GM21576 (cell line): Measurements from ENCODE around the gene C12orf60.

ENCODE experiments used
- ATAC-seq: cut with Tn5 transposase; IDR thresholded peaks from one replicate; pipeline ENCODE4 v1.9.1; 2021; ENCODE audit warnings: mild to moderate bottlenecking, moderate library complexity; ENCODE audit not compliant: unreplicated experiment

Gene C12orf60

DNA sequence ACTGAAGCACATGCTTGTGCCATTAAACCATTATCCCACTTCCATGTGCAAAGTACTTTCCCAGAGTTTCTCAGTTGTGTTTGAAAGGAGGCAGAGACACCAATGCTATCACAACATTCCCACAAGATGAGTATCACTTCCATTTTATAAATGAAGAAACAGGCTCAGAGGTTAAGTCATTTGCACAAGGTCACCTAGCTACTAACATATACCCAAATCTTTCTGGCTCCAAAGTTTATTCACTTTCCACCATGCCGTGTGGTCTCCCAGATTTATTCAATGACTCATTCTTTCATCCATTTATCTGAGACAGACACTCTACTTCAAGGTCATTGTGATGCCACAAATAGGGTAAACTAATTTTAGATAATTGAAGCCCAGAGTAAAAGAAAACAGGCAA, 30.5 kb downstream of the C12orf60 start:
- no peak for ATAC-seq

GRCh38 chr12:14834509-14834908, 31.0 kb downstream of the C12orf60 start:
- ATAC-seq = no peak

- no peak for ATAC-seq
These were observed 33.1 kb downstream of the C12orf60 start for GRCh38 chr12:14836336-14837210.

- no peak for ATAC-seq
These were observed 35.8 kb downstream of the C12orf60 start for GRCh38 chr12:14839262-14839661.

GRCh38 chr12:14840616-14841015, 37.1 kb downstream of the C12orf60 start:
- no peak for ATAC-seq

DNA sequence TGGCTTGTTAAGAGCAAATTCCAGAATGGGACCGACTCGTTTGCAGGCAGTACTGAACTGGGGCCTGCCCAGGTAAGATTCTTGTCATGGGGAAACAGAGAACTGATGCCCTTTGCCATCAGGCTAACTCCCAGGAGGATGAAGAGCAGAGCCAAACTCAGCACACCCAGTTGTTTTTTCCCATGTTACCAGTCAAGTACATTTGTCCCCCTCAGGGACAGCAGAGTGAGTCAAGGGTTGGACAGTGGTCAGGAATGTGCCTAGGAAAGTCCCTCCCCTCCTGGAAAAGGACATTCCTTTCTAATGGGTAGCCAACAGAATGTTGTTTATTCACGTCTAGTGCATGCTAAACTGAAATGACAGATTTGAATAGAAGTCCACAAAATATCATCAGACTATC, 38.3 kb downstream of the C12orf60 start:
- no peak for ATAC-seq

DNA sequence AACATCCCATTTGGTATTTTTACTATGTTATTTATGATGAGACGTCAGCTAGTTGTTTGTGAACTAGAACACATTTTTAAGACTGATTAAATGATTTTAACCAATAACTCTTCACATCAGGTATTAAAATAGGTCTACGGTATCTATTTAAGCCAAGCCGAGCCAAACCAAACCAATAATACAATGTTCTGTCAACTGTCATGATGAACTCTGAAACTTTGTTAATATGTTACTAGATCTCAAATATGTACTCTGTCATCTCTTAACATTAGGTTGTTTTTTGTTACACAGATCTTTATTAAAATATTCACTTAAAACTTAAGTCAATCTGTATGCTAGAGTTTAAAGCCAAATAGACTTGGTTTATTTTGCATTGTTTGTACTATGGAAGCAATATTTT, 38.8 kb downstream of the C12orf60 start:
- no peak for ATAC-seq

DNA sequence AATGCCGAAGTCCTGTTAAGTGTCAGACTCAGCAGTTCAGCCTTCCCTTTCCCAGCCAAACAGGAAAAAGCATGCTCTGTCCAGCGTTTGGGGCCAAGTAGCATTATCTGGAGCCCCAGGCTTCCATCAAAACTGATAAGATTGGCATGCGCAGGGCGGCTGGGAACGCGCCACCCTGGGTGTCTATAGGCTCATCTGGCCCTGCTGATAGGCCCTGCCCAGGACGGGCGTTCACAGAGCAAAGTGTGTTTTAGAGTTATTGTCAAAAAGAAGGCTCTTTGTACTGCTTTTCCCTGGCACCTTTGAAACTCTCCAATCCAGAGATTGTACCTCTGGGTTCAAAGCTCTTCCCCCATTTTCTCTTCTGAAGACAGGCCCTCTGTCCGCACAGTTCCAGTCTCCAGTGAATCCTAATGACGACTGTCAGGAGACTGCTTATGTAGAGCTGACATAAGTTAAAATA, 40.0 kb downstream of the C12orf60 start, which contains the start of gene ART4:
Gene ART4, minus strand, starts transcription at position 102 of the 463 bp plus-strand sequence. CDS start 413 bp downstream, outside the sequence.
- ATAC-seq = no peak

GRCh38 chr12:14844401-14844800, 40.9 kb downstream of the C12orf60 start:
- ATAC-seq = no peak

DNA sequence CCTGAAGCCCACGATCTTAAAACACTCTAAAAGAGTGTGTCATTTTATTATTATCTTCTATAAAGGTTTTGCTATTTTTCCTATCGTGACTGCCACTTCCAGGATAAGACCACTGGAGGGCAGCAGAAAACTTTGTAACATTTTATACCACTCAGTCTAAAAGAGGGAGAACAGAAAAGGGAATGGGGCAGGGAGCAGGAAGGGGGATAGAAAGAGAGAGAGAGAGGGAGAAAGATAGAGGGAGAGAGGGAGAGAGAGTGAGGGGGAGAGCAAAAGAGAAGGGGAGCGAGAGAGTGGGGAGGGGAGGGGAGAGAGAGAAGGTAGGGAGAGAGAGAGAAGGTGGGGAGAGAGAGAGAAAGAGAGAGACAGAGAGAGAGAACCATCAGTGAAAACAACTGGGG, 41.9 kb downstream of the C12orf60 start:
- no peak for ATAC-seq

DNA sequence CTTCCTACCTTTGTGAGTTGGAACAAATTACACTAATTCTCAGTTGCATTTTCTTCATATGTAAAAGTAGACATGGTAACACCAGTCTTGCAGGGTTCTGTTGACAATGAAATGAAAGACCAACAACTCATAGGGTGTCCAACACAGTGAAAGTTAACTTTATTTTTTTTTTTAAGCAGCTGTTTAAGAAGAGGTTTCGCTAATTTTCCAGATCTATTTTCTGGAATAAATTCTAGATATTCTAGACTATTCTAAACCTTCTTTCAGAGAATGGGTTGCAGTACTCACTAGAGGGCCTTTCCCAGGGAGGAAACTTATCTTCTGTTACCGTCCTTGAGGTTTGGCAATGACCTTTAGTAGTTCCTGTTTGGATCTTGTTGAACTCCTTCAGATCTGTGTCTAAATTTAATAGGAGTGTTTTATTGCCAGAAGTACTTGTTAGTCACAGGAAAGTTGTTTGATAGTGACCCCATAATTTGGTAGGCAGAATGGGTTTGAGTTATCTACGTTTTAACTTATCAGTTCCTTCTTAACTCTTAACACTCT, 42.6 kb downstream of the C12orf60 start:
- no peak for ATAC-seq

DNA sequence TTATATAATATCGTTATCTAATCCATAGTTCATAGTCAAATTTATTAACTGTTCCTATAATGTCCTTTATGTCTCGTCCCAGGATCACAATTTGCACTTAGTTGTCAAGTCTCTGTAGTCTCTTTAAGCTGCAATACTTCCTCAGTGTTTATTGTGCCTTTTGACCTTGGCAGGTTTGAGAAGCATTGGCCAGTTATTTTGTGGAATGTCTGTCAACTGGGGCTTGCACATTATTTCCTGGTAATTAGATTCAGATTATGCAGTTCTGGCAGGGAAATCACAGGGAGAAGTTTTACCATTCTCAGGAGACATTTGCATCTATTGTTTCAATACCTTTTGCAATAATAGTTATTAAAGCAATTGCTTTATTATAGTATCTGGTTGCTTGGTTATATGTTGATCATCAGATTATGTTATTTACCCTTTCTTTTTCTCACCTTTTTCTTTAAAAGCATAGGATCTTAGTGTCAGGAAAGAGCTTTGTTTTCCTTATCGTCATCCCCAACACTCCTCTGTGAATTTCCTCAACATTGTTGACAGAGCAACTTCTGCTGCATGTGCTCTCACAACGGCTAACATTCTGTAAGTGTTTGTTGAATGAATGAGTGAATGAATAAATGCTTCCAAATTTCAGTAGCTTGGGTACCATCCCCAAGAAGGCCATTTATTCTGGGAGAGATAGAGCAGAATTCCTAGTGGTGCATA, 43.6 kb downstream of the C12orf60 start:
- ATAC-seq = no peak

- ATAC-seq = no peak
These were observed 46.2 kb downstream of the C12orf60 start for GRCh38 chr12:14849661-14850060.

DNA sequence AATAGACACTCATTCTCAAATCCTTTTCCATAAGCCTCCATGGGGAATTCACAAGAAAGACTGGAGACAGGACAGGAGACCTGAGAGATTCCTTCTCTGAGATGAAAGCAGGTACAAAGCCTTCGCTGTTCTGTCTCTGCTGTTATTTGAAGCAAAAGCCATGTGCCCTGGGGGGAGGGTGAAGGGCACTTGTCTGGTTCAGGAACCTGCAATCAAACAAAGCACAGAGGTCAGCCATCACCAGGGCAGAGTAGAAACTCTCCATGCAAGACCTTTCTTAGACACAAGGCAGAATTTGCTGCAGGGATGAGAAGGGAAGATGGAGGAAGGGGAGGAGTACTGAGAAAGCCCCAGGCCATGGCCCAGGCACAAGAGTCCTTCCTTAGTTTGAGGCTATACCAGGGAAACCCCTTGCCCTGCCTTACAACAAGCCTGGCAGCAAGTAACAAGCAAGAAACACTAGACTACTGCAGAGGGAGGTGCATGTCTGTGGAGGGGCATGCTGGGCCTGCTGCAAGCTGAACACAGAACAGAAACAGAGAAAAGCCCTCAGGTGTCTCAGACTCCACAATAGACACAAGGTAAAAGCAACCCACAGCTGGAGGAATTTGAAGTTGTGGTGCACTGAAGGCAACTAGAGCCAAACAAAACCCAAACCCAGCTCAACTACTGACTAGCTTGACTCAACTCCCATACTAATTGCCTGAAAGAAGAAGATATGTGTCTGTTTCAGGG, 47.6 kb downstream of the C12orf60 start:
- ATAC-seq = peak; percentile 65

DNA sequence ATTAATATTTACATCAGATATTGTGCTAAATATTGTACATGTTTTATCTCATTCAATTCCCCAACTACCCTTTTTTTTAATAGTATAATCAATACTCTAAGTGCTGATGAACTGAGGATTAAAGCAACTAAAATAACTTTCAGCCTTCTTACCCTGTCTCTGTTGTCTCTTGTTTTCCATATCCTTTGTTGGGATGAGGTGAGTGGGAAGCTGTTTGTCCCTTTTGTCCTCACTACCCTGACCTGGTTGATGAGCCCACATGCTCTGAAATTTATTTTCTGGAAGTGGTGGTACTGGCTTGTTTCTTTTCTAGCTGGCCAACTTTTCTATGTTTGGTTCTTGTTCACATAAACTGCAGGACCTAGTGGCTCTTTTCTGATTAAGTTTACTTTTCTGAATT, 49.4 kb downstream of the C12orf60 start:
- no peak for ATAC-seq

DNA sequence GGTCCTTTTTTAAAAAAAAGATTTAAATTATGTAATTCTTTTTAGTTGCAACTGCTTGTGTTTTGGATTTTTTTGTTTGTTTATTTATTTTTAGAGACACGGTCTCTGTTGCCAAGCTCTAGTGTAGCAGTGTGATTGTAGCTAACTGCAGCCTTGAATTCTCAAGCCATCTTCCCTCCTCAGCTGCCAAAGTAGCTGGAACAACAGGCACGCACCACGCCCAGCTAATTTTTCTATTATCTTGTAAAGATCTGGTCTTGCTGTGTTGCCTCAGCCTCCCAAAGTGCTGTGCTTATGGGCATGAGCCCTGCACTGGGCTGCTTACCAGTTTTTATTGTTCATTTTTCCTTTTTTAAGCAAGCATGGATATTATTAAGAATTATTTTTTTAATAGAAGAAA, 50.5 kb downstream of the C12orf60 start:
- no peak for ATAC-seq

GRCh38 chr12:14854586-14855183, 51.2 kb downstream of the C12orf60 start:
- ATAC-seq = no peak

DNA sequence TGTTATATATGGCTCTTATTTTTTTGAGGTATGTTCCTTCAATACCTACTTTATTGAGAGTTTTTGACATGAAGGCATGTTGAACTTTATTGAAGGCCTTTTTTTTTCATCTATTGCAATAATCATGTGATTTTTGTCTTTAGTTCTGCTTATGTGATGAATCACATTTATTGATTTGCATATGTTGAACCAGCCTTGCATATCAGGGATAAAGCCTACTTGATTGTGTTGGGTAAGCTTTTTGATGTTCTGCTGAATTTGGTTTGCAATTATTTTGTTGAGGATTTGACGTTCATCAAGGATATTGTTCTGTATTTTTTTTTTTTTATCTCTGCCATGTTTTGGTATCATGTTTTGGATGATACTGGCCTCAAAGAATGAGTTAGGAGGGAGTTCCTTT, 55.0 kb downstream of the C12orf60 start:
- no peak for ATAC-seq

DNA sequence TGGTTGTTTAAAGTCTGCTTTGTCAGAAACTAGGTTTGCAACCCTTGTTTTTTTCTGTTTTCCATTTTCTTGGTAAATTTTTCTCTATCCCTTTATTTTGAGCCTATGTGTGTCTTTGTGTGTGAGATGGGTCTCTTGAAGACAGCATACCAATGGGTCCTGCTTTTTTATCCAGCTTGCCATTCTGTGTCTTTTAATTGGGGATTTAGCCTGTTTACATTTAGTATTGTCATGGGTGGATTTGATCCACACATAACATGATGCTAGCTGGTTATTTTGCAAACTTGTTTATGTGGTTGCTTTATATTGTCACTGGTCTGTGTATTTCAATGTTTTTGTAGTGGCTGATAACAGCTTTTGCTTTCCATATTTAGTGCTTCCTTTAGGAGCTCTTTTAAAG, 57.0 kb downstream of the C12orf60 start:
- no peak for ATAC-seq

DNA sequence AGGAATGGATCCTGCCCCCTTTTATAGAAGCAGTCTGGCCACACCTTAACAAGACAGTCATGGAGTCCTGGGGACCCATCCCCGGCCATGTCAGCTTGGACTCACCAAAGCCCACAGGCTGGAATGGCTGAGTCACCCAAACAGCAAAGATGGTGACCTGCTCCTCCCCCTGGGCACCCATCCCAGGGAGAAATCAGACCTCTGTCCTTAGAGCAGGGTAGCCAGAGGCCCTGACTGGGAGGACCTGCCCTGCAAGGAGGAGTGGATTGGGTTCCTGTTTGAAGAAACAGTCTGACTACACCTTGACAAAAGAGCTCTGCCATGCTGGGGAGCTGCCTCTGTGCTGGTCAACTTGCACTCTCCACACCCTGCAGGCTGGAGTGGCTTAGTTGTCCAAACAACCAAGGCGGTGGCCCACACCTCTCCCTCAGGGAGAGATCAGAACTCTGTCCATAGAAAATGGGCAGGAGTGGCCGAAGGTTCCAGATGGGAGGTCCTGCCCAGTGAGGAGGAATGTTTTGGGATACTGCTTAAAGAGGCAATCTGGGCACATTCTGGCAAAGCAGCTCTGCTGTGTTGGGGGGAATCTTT, 65.5 kb downstream of the C12orf60 start:
- ATAC-seq = no peak
